ENCODE results near the gene OXNAD1.

GRCh38 chr3:16316396-16316795 lies 51.4 kb downstream of the OXNAD1 start:
- TF ChIP-seq CTCF (IDR thresholded peaks at IDR 0.05; ENCODE audit: poor library complexity) = no peak
- TF ChIP-seq EZH2 (IDR thresholded peaks at IDR 0.05; ENCODE audit: borderline replicate concordance) = no peak
- TF ChIP-seq EZH2phosphoT487 (IDR thresholded peaks at IDR 0.05; ENCODE audit: low read depth, severe bottlenecking, unreplicated experiment) = no peak
